ENCODE results near the gene MROH9. TPM values are rescaled to one million over a fixed set of nuclear protein-coding genes. Genes with fewer than 3 reads are reported as not detected.
"Not testable (repeated sequence)": the region's sequence is repeated elsewhere in the genome, so short reads cannot be mapped to it uniquely, and the experiment has no call there.

The MROH9 gene
- total RNA-seq, 4 donors from 2014 or later, result 0.11 to 0.40 TPM; not detected in 2

DNA sequence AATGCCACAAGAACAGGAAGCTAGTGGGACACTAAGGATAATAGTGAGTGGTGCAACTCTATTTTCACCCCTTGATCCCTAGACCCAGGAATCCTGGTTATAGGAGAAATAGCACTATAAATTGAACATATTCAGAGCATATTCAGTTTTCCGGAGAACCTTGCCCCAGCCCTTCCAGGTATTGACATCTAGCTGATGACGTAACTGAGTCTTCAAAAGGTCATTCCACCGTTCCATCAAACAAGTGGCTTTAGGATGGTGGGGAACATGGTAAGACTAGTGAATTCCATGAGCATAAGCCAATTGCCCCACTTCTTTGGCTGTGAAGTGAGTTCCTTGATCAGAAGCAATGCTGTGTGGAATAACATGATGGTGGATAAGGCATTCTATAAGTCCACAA lies 2.9 kb downstream of the MROH9 start:
- Histone ChIP-seq H3K27ac (no peak overlapping the region), H3K27me3 (no peaks in the 10 kb centered on the region), H3K4me1 (no peaks in the 10 kb centered on the region), H3K9me3 (no peaks in the 10 kb centered on the region), H3K36me3 (no peaks in the 10 kb centered on the region), H3K4me3 (replicated peaks in 1 of 3) (no peak overlapping the region)
- intact Hi-C loops (cut with DNase I), result no loop called here
- WGBS, 2 donors, result 96% methylated on average over 3 of the region's 3 CpGs
- TF ChIP-seq POLR2A (IDR thresholded peaks at IDR 0.05), result no peak
- TF ChIP-seq, protein P1, sequence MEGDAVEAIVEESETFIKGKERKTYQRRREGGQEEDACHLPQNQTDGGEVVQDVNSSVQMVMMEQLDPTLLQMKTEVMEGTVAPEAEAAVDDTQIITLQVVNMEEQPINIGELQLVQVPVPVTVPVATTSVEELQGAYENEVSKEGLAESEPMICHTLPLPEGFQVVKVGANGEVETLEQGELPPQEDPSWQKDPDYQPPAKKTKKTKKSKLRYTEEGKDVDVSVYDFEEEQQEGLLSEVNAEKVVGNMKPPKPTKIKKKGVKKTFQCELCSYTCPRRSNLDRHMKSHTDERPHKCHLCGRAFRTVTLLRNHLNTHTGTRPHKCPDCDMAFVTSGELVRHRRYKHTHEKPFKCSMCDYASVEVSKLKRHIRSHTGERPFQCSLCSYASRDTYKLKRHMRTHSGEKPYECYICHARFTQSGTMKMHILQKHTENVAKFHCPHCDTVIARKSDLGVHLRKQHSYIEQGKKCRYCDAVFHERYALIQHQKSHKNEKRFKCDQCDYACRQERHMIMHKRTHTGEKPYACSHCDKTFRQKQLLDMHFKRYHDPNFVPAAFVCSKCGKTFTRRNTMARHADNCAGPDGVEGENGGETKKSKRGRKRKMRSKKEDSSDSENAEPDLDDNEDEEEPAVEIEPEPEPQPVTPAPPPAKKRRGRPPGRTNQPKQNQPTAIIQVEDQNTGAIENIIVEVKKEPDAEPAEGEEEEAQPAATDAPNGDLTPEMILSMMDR (IDR thresholded peaks at IDR 0.05), result no peak
- DNase-seq, result no peak

DNA sequence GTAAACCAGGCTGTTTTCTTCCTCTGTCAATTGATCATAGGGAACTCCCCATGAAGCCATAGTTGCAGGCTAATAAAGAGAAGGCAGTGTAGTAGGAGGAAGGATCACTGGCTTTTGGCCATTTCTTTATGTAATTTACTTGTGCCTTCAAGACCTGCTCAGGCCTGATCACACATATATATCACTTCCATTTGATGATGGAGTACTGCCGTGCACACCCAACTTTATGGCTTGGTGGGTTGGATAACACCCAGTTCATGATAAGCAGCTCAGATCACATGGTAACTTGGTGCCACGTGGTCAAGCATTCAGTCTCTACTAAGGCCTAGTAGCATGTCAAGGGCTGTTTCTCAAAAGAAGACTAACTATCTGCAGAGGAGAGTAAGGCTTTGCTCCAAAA lies 4.1 kb downstream of the MROH9 start:
- WGBS, 2 donors, result 68 to 90% methylated on average over 2 of the region's 2 CpGs
- Histone ChIP-seq H3K27ac (no peak overlapping the region), H3K4me3 (replicated peaks in 1 of 3) (no peak overlapping the region), H3K36me3 (no peaks in the 10 kb centered on the region), H3K9me3 (no peaks in the 10 kb centered on the region), H3K27me3 (no peaks in the 10 kb centered on the region), H3K4me1 (no peaks in the 10 kb centered on the region)
- DNase-seq, result no peak
- intact Hi-C loops (cut with DNase I), result no loop called here
- TF ChIP-seq, protein P1 (IDR thresholded peaks at IDR 0.05), result no peak
- TF ChIP-seq POLR2A (IDR thresholded peaks at IDR 0.05), result no peak

DNA sequence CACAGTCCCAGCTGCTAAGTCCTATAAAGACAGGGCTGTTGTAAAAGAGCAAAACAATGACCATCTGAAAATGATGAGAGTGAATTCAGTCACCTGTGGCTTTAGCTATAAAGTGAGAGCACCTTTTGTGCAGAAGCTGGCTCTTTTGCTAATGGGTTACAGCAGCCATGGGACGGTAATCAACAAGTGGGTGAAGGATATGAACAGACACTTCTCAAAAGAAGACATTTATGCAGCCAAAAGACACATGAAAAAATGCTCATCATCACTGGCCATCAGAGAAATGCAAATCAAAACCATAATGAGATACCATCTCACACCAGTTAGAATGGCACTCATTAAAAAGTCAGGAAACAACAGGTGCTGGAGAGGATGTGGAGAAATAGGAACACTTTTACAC lies 16.4 kb downstream of the MROH9 start:
- H3K27me3 ChIP-seq; H3K36me3 ChIP-seq; DNase-seq; intact Hi-C loops (cut with DNase I); H3K27ac ChIP-seq; H3K4me3 ChIP-seq (replicated peaks in 1 of 3); H3K9me3 ChIP-seq; H3K4me1 ChIP-seq: not testable (repeated sequence)
- WGBS, 2 donors, result 58 to 96% methylated on average over 1 of the region's 1 CpG

DNA sequence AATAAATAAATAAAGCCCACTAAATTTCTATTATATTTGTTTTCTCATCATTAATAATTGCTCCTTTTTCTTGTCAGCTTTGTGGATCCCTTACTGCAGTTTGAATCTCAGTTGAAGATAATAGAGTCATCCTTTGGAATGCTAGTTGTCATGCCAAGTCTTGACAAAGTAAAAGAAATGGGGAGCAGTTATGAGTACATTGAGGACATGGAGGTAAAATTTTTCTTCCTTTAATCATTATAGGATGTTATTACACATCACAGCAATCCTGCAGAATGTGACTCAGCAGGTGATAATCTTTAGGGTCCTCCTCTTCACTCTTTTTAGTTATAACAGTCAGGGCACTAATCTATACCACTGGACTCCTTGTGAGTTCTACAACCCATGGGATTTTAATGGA lies 24.1 kb downstream of the MROH9 start:
- Histone ChIP-seq H3K9me3 (no peaks in the 10 kb centered on the region), H3K27ac (no peak overlapping the region), H3K27me3 (no peaks in the 10 kb centered on the region), H3K36me3 (no peaks in the 10 kb centered on the region), H3K4me1 (no peaks in the 10 kb centered on the region), H3K4me3 (replicated peaks in 1 of 3) (no peak overlapping the region)
- intact Hi-C loops (cut with DNase I), result no loop called here
- TF ChIP-seq, protein P1 (IDR thresholded peaks at IDR 0.05), result no peak
- TF ChIP-seq POLR2A (IDR thresholded peaks at IDR 0.05), result no peak
- no peak for DNase-seq

DNA sequence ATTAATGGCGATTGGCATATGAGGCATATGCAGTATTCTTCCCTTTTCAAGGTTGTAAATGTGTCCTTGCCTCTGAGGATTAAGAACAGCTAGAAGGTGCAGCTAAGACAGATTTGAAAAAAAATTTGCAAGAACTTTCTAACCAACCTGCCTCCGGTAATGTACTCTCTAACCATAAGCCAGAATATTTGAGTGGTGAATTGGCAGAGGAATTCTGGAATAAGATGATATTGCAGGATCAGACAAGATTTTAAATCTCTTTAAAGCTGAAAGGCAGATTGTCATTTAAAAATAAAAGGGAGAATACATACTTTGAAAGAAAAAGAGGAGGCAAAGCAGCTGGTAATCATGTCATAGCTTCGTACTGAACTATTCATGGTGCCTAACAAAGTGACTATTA lies 29.2 kb downstream of the MROH9 start:
- intact Hi-C loops (cut with DNase I), result no loop called here
- Histone ChIP-seq H3K9me3 (no peaks in the 10 kb centered on the region), H3K27me3 (no peaks in the 10 kb centered on the region), H3K27ac (no peak overlapping the region), H3K4me1 (no peaks in the 10 kb centered on the region), H3K36me3 (no peaks in the 10 kb centered on the region), H3K4me3 (replicated peaks in 1 of 3) (no peak overlapping the region)
- 89% methylated on average over 3 of the region's 3 CpGs for WGBS, 2 donors
- DNase-seq, result no peak
- TF ChIP-seq, protein P1 (IDR thresholded peaks at IDR 0.05), result no peak
- no peak for TF ChIP-seq POLR2A (IDR thresholded peaks at IDR 0.05)
